Nephron (organoid): ENCODE measurements around the gene MFSD12.

ENCODE experiments used
- H3K27ac Mint-ChIP-seq, 3 experiments: 2 replicates each; pipeline ENCODE4 v1.8.0; 2020; ENCODE audit warnings: mixed read lengths in 3 of 3, mild to moderate bottlenecking in 2 of 3, moderate library complexity in 1 of 3
- H3K27me3 Mint-ChIP-seq: 2 replicates; pipeline ENCODE4 v1.8.0; 2021; ENCODE audit warnings: low read depth, mild to moderate bottlenecking, moderate library complexity, mixed read lengths
- H3K36me3 Mint-ChIP-seq: 2 replicates; pipeline ENCODE4 v1.8.0; 2020; ENCODE audit warnings: low read depth, mixed read lengths
- H3K4me1 Mint-ChIP-seq: 2 replicates; pipeline ENCODE4 v1.8.0; 2020; ENCODE audit warnings: mixed read lengths
- H3K4me3 Mint-ChIP-seq, 3 experiments: 2 replicates each; pipeline ENCODE4 v1.8.0; 2020; ENCODE audit warnings: mild to moderate bottlenecking in 3 of 3, mixed read lengths in 3 of 3, moderate library complexity in 2 of 3
- H3K9me3 Mint-ChIP-seq: 2 replicates; pipeline ENCODE4 v1.8.0; 2020; ENCODE audit warnings: mixed read lengths
- CTCF ChIP-seq, 3 experiments: fragments of 200-600 bp; sonication (generic); IDR thresholded peaks; one replicate each; pipeline ENCODE4 v1.5.0; 2021; ENCODE audit warnings: antibody characterized with exemption in 3 of 3; ENCODE audit not compliant: unreplicated experiment in 3 of 3

The MFSD12 gene

GRCh38 chr19:3604987-3605343 is 47.6 kb upstream of the MFSD12 start:
- no peak overlapping the region for H3K27ac Mint-ChIP-seq
- peaks cover 8% of the 10 kb centered on the region for H3K4me1 Mint-ChIP-seq
- H3K36me3 Mint-ChIP-seq: no peaks in the 10 kb centered on the region
- TF ChIP-seq CTCF (IDR thresholded peaks at IDR 0.05; ENCODE audit: unreplicated experiment in 3 of 3): no peak
- H3K27me3 Mint-ChIP-seq: peaks cover 13% of the 10 kb centered on the region
- no peak overlapping the region for H3K4me3 Mint-ChIP-seq
- H3K9me3 Mint-ChIP-seq: no peaks in the 10 kb centered on the region

- Mint-ChIP-seq H3K27ac (no peak overlapping the region), H3K9me3 (no peaks in the 10 kb centered on the region)
- TF ChIP-seq CTCF (IDR thresholded peaks at IDR 0.05; ENCODE audit: unreplicated experiment in 3 of 3): no peak
Observed at GRCh38 chr19:3604227-3604986, 47.0 kb upstream of the MFSD12 start.

GRCh38 chr19:3603121-3603811 is 45.9 kb upstream of the MFSD12 start:
- H3K27ac Mint-ChIP-seq: peak overlapping the region in 1 of 3 experiments; percentile 91
- no peak for TF ChIP-seq CTCF (IDR thresholded peaks at IDR 0.05; ENCODE audit: unreplicated experiment in 3 of 3)
- H3K4me1 Mint-ChIP-seq: peaks cover 7% of the 10 kb centered on the region
- no peaks in the 10 kb centered on the region for H3K36me3 Mint-ChIP-seq
- H3K9me3 Mint-ChIP-seq: no peaks in the 10 kb centered on the region
- H3K27me3 Mint-ChIP-seq: peaks cover 13% of the 10 kb centered on the region
- H3K4me3 Mint-ChIP-seq: no peak overlapping the region

More at GRCh38 chr19:3604227-3604986, 47.0 kb upstream of the MFSD12 start:
- Mint-ChIP-seq H3K4me1 (peaks cover 8% of the 10 kb centered on the region), H3K36me3 (no peaks in the 10 kb centered on the region), H3K4me3 (no peak overlapping the region), H3K27me3 (peaks cover 13% of the 10 kb centered on the region)

GRCh38 chr19:3601021-3601420 is 43.6 kb upstream of the MFSD12 start:
- H3K4me1 Mint-ChIP-seq: no peaks in the 10 kb centered on the region
- H3K27me3 Mint-ChIP-seq: peaks cover 11% of the 10 kb centered on the region

GRCh38 chr19:3599776-3600187 is 42.4 kb upstream of the MFSD12 start:
- Mint-ChIP-seq H3K36me3 (no peaks in the 10 kb centered on the region), H3K4me1 (no peaks in the 10 kb centered on the region), H3K4me3 (no peak overlapping the region), H3K27me3 (peaks cover 11% of the 10 kb centered on the region), H3K9me3 (no peaks in the 10 kb centered on the region), H3K27ac (no peak overlapping the region)
- no peak for TF ChIP-seq CTCF (IDR thresholded peaks at IDR 0.05; ENCODE audit: unreplicated experiment in 3 of 3)

More at GRCh38 chr19:3601021-3601420, 43.6 kb upstream of the MFSD12 start:
- H3K4me3 Mint-ChIP-seq: no peak overlapping the region
- no peak overlapping the region for H3K27ac Mint-ChIP-seq
- H3K9me3 Mint-ChIP-seq: no peaks in the 10 kb centered on the region
- H3K36me3 Mint-ChIP-seq: no peaks in the 10 kb centered on the region
- TF ChIP-seq CTCF (IDR thresholded peaks at IDR 0.05; ENCODE audit: unreplicated experiment in 3 of 3): no peak
